Thyroid gland (tissue), 4 donors: ENCODE results near the gene TNPO3. TPM values are rescaled to one million over a fixed set of nuclear protein-coding genes. Genes with fewer than 3 reads are reported as not detected.

Source experiments
- DNase-seq, 2 donors: peaks; one replicate each; pipeline ENCODE4 v3.0.0-alpha.2; 2019
- H3K27ac ChIP-seq, 3 donors: fragments of 200-600 bp; sonication (generic); 1 replicate in 2 of 3; 2 replicates in 1 of 3; pipeline ENCODE4 v1.5.1; 2016 to 2019; ENCODE audit warnings: mild to moderate bottlenecking in 1 of 3, moderate library complexity in 1 of 3
- H3K27me3 ChIP-seq: fragments of 200-600 bp; sonication (generic); one replicate; pipeline ENCODE4 v1.5.1; 2019
- H3K36me3 ChIP-seq, 2 donors: fragments of 200-600 bp; sonication (generic); one replicate each; pipeline ENCODE4 v1.5.1; 2016 to 2019
- H3K4me1 ChIP-seq, 2 donors: fragments of 200-600 bp; sonication (generic); one replicate each; pipeline ENCODE4 v1.5.1; 2017 to 2019
- H3K4me3 ChIP-seq, 3 donors: fragments of 200-600 bp; sonication (generic); replicated peaks in 1 of 3; 1 replicate in 2 of 3; 2 replicates in 1 of 3; pipeline ENCODE4 v1.5.1; 2016; ENCODE audit warnings: mild to moderate bottlenecking in 1 of 3
- H3K9me3 ChIP-seq: fragments of 200-600 bp; sonication (generic); one replicate; pipeline ENCODE4 v1.5.1; 2017
- POLR2A ChIP-seq, 2 donors: fragments of 450-650 bp; IDR thresholded peaks; one replicate each; pipeline ENCODE4 v1.6.1; 2017; ENCODE audit warnings: antibody characterized with exemption in 2 of 2, mild to moderate bottlenecking in 2 of 2, moderate library complexity in 1 of 2
- WGBS, 2 donors: methylation state at CpG; one replicate each; pipeline ENCODE4 v1.1.5; 2017; 5-methylcytosine and 5-hydroxymethylcytosine counted together
- intact Hi-C: fragments of 100-400 bp; cut with DNase I; formaldehyde crosslinking; loops from one replicate; pipeline ENCODE4 v1.15.1; 2023
- total RNA-seq, 4 donors: library from RNA; depleted of rRNA; stranded (reverse); fragments of >200 nt; gene quantifications; one replicate each; pipeline ENCODE4 v1.2.3, GENCODE V29; 2016
- TF ChIP-seq, protein P1 (sequence below), 6 experiments: fragments of 200-600 bp in 3 of 6; fragments of 450-650 bp in 3 of 6; sonication (generic) in 3 of 6; IDR thresholded peaks; one replicate each; pipeline ENCODE4 v1.5.1; 2016 to 2019; ENCODE audit warnings: antibody characterized with exemption in 6 of 6, mild to moderate bottlenecking in 2 of 6, inconsistent platforms in 1 of 6, moderate library complexity in 1 of 6

TNPO3 gene
- 10 to 100 TPM; 46.1 to 56.2 (median 51.8) TPM for total RNA-seq

GRCh38 chr7:129054438-129055293 lies at the start of gene TNPO3:
Gene TNPO3 (minus strand): TSS chr7:129055111. CDS start chr7:129054770, 341 bp downstream.
- peak; percentile 94 to 96 for DNase-seq
- Histone ChIP-seq H3K4me3 (peak within 1 kb of the TSS; percentile 64 to 83 (median 71)), H3K36me3 (no peaks in the 10 kb centered on the region), H3K27me3 (no peaks in the 10 kb centered on the region), H3K4me1 (peaks cover 17 to 29% of the 10 kb centered on the region in 2 donors), H3K27ac (peak within 1 kb of the TSS; percentile 89 to 99 (median 98)), H3K9me3 (no peaks in the 10 kb centered on the region)
- intact Hi-C loops, result no loop called here
- TF ChIP-seq, protein P1, sequence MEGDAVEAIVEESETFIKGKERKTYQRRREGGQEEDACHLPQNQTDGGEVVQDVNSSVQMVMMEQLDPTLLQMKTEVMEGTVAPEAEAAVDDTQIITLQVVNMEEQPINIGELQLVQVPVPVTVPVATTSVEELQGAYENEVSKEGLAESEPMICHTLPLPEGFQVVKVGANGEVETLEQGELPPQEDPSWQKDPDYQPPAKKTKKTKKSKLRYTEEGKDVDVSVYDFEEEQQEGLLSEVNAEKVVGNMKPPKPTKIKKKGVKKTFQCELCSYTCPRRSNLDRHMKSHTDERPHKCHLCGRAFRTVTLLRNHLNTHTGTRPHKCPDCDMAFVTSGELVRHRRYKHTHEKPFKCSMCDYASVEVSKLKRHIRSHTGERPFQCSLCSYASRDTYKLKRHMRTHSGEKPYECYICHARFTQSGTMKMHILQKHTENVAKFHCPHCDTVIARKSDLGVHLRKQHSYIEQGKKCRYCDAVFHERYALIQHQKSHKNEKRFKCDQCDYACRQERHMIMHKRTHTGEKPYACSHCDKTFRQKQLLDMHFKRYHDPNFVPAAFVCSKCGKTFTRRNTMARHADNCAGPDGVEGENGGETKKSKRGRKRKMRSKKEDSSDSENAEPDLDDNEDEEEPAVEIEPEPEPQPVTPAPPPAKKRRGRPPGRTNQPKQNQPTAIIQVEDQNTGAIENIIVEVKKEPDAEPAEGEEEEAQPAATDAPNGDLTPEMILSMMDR (IDR thresholded peaks at IDR 0.05), result no peak
- TF ChIP-seq POLR2A (IDR thresholded peaks at IDR 0.05), result peak in 1 of 2 donors; percentile 92
- 0 to 1% methylated on average over 42 to 47 of the region's 59 CpGs for WGBS, 2 donors

DNA sequence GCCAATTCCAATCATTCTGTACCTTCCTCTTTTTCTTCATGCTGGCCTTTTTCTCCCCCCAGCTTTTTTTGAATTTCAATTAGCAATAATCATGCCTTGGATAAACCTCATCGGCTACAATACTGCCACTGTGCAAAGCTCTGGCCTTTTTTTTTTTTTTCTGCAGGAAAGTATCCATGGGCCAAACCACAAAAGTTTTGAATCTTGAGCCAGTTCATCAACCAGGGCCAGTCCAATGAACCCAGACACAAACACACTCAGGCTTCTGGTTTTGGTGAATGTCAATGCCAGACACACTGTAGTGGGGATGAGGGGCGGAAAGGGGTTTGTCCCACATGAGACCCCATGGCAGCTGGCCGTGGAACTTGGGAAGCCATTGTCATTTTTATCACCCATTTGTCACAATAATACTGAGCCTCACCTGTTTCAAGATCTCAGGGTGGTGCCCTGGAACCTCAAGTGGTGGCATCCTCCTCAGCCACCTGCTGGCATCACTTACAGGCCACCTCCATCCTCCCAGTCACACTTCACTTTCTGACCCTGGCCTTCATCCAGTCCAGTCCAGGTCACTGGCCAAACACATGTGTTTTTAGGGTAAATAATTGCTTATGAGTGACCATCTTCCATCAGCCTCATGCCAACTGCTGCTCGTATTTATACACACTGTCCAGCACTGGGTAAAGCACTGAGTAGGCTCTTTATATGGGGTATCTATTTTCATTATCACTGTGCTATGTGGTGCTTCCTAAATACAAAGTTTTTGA lies 48.8 kb upstream of the TNPO3 start:
- WGBS, 2 donors, result 89 to 94% methylated on average over 4 of the region's 4 CpGs
- H3K27ac ChIP-seq, result peak overlapping the region in 2 of 3 donors; percentile 65 to 69

DNA sequence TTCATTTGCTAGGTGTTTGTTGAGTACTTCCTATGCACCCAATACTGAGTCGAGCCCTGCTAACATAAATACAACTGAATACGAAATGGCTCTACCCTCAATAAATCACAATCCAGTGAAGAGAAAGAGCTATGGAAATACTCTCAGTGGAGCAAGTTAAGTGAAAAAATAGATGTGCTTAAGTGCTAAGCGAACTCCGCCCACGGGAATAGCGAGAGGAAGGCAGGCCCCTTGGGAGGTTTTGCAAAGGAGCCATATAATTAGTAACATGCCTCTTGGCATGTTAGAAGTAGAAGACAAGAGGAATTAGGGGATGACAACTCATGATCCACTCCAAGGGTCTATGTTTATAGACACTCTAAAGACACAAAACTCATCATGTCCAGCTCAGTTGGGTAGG lies 46.8 kb upstream of the TNPO3 start:
- no peaks in the 10 kb centered on the region for H3K36me3 ChIP-seq

More for the DNA sequence above, 48.8 kb upstream of the TNPO3 start:
- Histone ChIP-seq H3K4me3 (no peak overlapping the region), H3K27me3 (no peaks in the 10 kb centered on the region), H3K9me3 (no peaks in the 10 kb centered on the region), H3K4me1 (peaks cover 13 to 22% of the 10 kb centered on the region in 2 donors), H3K36me3 (no peaks in the 10 kb centered on the region)
- DNase-seq, result no peak
- TF ChIP-seq POLR2A (IDR thresholded peaks at IDR 0.05), result no peak
- TF ChIP-seq, protein P1 (IDR thresholded peaks at IDR 0.05), result no peak
- intact Hi-C loops, result no loop called here

GRCh38 chr7:129100827-129101166 lies 45.9 kb upstream of the TNPO3 start:
- Histone ChIP-seq H3K9me3 (no peaks in the 10 kb centered on the region), H3K27me3 (no peaks in the 10 kb centered on the region), H3K4me3 (no peak overlapping the region), H3K27ac (no peak overlapping the region), H3K36me3 (no peaks in the 10 kb centered on the region), H3K4me1 (peaks cover 13 to 22% of the 10 kb centered on the region in 2 donors)
- DNase-seq, result no peak
- intact Hi-C loops, result no loop called here
- WGBS, 2 donors, result 70 to 73% methylated on average over 2 of the region's 2 CpGs
- TF ChIP-seq POLR2A (IDR thresholded peaks at IDR 0.05), result no peak
- TF ChIP-seq, protein P1 (IDR thresholded peaks at IDR 0.05), result no peak

More for the DNA sequence above, 46.8 kb upstream of the TNPO3 start:
- H3K4me1 ChIP-seq, result peaks cover 13 to 22% of the 10 kb centered on the region in 2 donors
- 78% methylated on average over 6 of the region's 6 CpGs for WGBS, 2 donors
- no peak for TF ChIP-seq POLR2A (IDR thresholded peaks at IDR 0.05)
- TF ChIP-seq, protein P1 (IDR thresholded peaks at IDR 0.05), result no peak
- DNase-seq, result no peak
- intact Hi-C loops, result no loop called here
- H3K27me3 ChIP-seq, result no peaks in the 10 kb centered on the region
- no peak overlapping the region for H3K4me3 ChIP-seq
- H3K27ac ChIP-seq, result peak overlapping the region in 2 of 3 donors; percentile 65 to 89
- no peaks in the 10 kb centered on the region for H3K9me3 ChIP-seq
